Activated CD4-positive, alpha-beta T cell treated with anti-CD3 and anti-CD28 coated beads for 48 hours (primary cell): ENCODE measurements around the gene SGMS2.
"Not testable (repeated sequence)": the region's sequence is repeated elsewhere in the genome, so short reads cannot be mapped to it uniquely, and the experiment has no call there.

Experiments
- DNase-seq: peaks from one replicate; pipeline ENCODE4 v3.0.0-alpha.2; 2020

The SGMS2 gene

GRCh38 chr4:107916623-107917022 is 91.9 kb downstream of the SGMS2 start:
- DNase-seq = no peak

GRCh38 chr4:107917500-107917899 is 92.8 kb downstream of the SGMS2 start:
- no peak for DNase-seq

GRCh38 chr4:107922486-107923473 is 98.0 kb downstream of the SGMS2 start:
- DNase-seq = no peak

GRCh38 chr4:107925713-107926112 is 101.0 kb downstream of the SGMS2 start:
- not testable (repeated sequence) for DNase-seq

GRCh38 chr4:107926875-107927274 is 102.1 kb downstream of the SGMS2 start:
- DNase-seq = not testable (repeated sequence)

- DNase-seq = peak; percentile 74
Measured at GRCh38 chr4:107930821-107931774, 106.4 kb downstream of the SGMS2 start, which contains the start of gene CYP2U1. Gene CYP2U1, plus strand, starts transcription at chr4:107931549. Its CDS starts 95 bp downstream, at chr4:107931644.

- DNase-seq = peak; percentile 32
Measured at GRCh38 chr4:107931775-107932321, 107.1 kb downstream of the SGMS2 start.

GRCh38 chr4:107935246-107935645 is 110.5 kb downstream of the SGMS2 start:
- no peak for DNase-seq

GRCh38 chr4:107937040-107937439 is 112.3 kb downstream of the SGMS2 start:
- no peak for DNase-seq

GRCh38 chr4:107939307-107939706 is 114.6 kb downstream of the SGMS2 start:
- DNase-seq = no peak

GRCh38 chr4:107945809-107946208 is 121.1 kb downstream of the SGMS2 start:
- DNase-seq = no peak

GRCh38 chr4:107950746-107951540 is 126.2 kb downstream of the SGMS2 start:
- DNase-seq = no peak

- DNase-seq = no peak
Measured at GRCh38 chr4:107951551-107951950, 126.8 kb downstream of the SGMS2 start.

- DNase-seq = no peak
Measured at GRCh38 chr4:107956011-107956410, 131.3 kb downstream of the SGMS2 start.
